Muscle of leg (tissue), 11 donors: ENCODE results near the gene WNT1. TPM values are rescaled to one million over a fixed set of nuclear protein-coding genes. Genes with fewer than 3 reads are reported as not detected.

Experiments
- DNase-seq: peaks from one replicate; pipeline ENCODE4 v3.0.0; 2013
- H3K27ac ChIP-seq: one replicate; pipeline ENCODE4 v1.5.1; 2013; ENCODE audit warnings: mild to moderate bottlenecking, low read length, control low read depth
- H3K27me3 ChIP-seq: one replicate; pipeline ENCODE4 v1.6.1; 2013; ENCODE audit warnings: low read length; ENCODE audit not compliant: control insufficient read depth, insufficient read depth
- H3K36me3 ChIP-seq: one replicate; pipeline ENCODE4 v1.6.1; 2013; ENCODE audit warnings: low read length; ENCODE audit not compliant: control insufficient read depth, insufficient read depth
- H3K4me1 ChIP-seq: one replicate; pipeline ENCODE4 v1.6.1; 2013; ENCODE audit warnings: low read length; ENCODE audit not compliant: control insufficient read depth, insufficient read depth
- H3K4me3 ChIP-seq: one replicate; pipeline ENCODE4 v1.5.1; 2013; ENCODE audit warnings: low read length, control low read depth
- H3K9me3 ChIP-seq: replicated peaks from 2 replicates; pipeline ENCODE4 v1.6.1; 2013; ENCODE audit warnings: low read depth, low read length; ENCODE audit not compliant: control insufficient read depth
- WGBS: methylation state at CpG from one replicate; pipeline ENCODE4 v1.1.5; 2013; ENCODE audit warnings: missing lambda C conversion rate; ENCODE audit not compliant: insufficient coverage; 5-methylcytosine and 5-hydroxymethylcytosine counted together
- polyA plus RNA-seq, 8 donors: library from polyadenylated mRNA; unstranded; fragments of 120-200 nt; gene quantifications; one replicate each; pipeline versions ENCODE4 v1.2.1 to v1.2.3, GENCODE V29; 2013; ENCODE audit warnings: inconsistent platforms in 1 of 8, low replicate concordance in 1 of 8; ENCODE audit not compliant: insufficient read length in 8 of 8, insufficient read depth in 1 of 8
- total RNA-seq: library from RNA; stranded (reverse); fragments of 120-200 nt; gene quantifications from one replicate; pipeline ENCODE4 v1.2.4, GENCODE V29; 2013

The WNT1 gene
- total and polyA plus RNA-seq, 9 donors, result 0.14 to 0.21 (median 0.17) TPM; not detected in 4

- Histone ChIP-seq H3K9me3 (no peaks in the 10 kb centered on the region), H3K36me3 (peaks cover 49% of the 10 kb centered on the region), H3K27ac (no peak overlapping the region), H3K4me1 (no peaks in the 10 kb centered on the region), H3K27me3 (no peaks in the 10 kb centered on the region), H3K4me3 (no peak overlapping the region)
- no peak for DNase-seq
- whole genome bisulfite sequencing, result no CpG with 5 or more reads among the region's 1 CpG
These were observed 30.8 kb downstream of the WNT1 start for GRCh38 chr12:49008943-49009342.

- 50% methylated on average over 1 of the region's 3 CpGs for WGBS
- DNase-seq, result no peak
These were observed 32.1 kb downstream of the WNT1 start for GRCh38 chr12:49010092-49010668.

GRCh38 chr12:49012739-49013138 is 34.6 kb downstream of the WNT1 start:
- no peak overlapping the region for H3K4me3 ChIP-seq
- peaks cover 8% of the 10 kb centered on the region for H3K4me1 ChIP-seq
- no peaks in the 10 kb centered on the region for H3K9me3 ChIP-seq
- H3K27ac ChIP-seq, result no peak overlapping the region
- no peak for DNase-seq
- peaks cover 33% of the 10 kb centered on the region for H3K36me3 ChIP-seq
- no peaks in the 10 kb centered on the region for H3K27me3 ChIP-seq

More at GRCh38 chr12:49010092-49010668, 32.1 kb downstream of the WNT1 start:
- no peaks in the 10 kb centered on the region for H3K4me1 ChIP-seq
- no peak overlapping the region for H3K27ac ChIP-seq
- H3K9me3 ChIP-seq, result no peaks in the 10 kb centered on the region
- H3K27me3 ChIP-seq, result no peaks in the 10 kb centered on the region
- H3K36me3 ChIP-seq, result peaks cover 37% of the 10 kb centered on the region
- H3K4me3 ChIP-seq, result no peak overlapping the region

- Histone ChIP-seq H3K27me3 (no peaks in the 10 kb centered on the region), H3K4me1 (peaks cover 10% of the 10 kb centered on the region), H3K4me3 (no peak overlapping the region), H3K9me3 (no peaks in the 10 kb centered on the region), H3K36me3 (peaks cover 31% of the 10 kb centered on the region), H3K27ac (no peak overlapping the region)
- no peak for DNase-seq
- no CpG with 5 or more reads among the region's 3 CpGs for WGBS
These were observed 35.3 kb downstream of the WNT1 start for GRCh38 chr12:49013428-49013827.

- Histone ChIP-seq H3K4me3 (no peak overlapping the region), H3K4me1 (peaks cover 13% of the 10 kb centered on the region), H3K27ac (no peak overlapping the region), H3K36me3 (peaks cover 26% of the 10 kb centered on the region), H3K9me3 (no peaks in the 10 kb centered on the region), H3K27me3 (no peaks in the 10 kb centered on the region)
- WGBS, result 67% methylated on average over 1 of the region's 1 CpG
- peak; percentile 38 for DNase-seq
These were observed 36.4 kb downstream of the WNT1 start for GRCh38 chr12:49014547-49014946.

GRCh38 chr12:49015196-49015595 is 37.1 kb downstream of the WNT1 start:
- Histone ChIP-seq H3K36me3 (peaks cover 23% of the 10 kb centered on the region), H3K9me3 (no peaks in the 10 kb centered on the region), H3K27me3 (no peaks in the 10 kb centered on the region), H3K27ac (no peak overlapping the region), H3K4me3 (no peak overlapping the region), H3K4me1 (peaks cover 17% of the 10 kb centered on the region)
- WGBS, result no CpG with 5 or more reads among the region's 1 CpG
- DNase-seq, result no peak

GRCh38 chr12:49017891-49018260 is 39.8 kb downstream of the WNT1 start:
- H3K4me1 ChIP-seq, result peaks cover 17% of the 10 kb centered on the region
- H3K36me3 ChIP-seq, result peaks cover 27% of the 10 kb centered on the region
- no peaks in the 10 kb centered on the region for H3K27me3 ChIP-seq
- WGBS, result 0% methylated on average over 8 of the region's 8 CpGs
- peak overlapping the region; percentile 87 for H3K4me3 ChIP-seq
- no peaks in the 10 kb centered on the region for H3K9me3 ChIP-seq
- DNase-seq, result peak; percentile 70
- H3K27ac ChIP-seq, result peak overlapping the region; percentile 96

- H3K4me1 ChIP-seq, result peaks cover 17% of the 10 kb centered on the region
- no peaks in the 10 kb centered on the region for H3K9me3 ChIP-seq
These were observed 40.4 kb downstream of the WNT1 start, which contains the start of gene PRKAG1 for GRCh38 chr12:49018261-49019119. TSS of gene PRKAG1 (minus strand) at chr12:49018776. CDS start at chr12:49018740, 36 bp downstream.

GRCh38 chr12:49019120-49019430 is 41.0 kb downstream of the WNT1 start:
- Histone ChIP-seq H3K36me3 (peaks cover 39% of the 10 kb centered on the region), H3K4me3 (peak overlapping the region; percentile 87), H3K9me3 (no peaks in the 10 kb centered on the region), H3K4me1 (peaks cover 17% of the 10 kb centered on the region), H3K27ac (peak overlapping the region; percentile 96), H3K27me3 (no peaks in the 10 kb centered on the region)
- DNase-seq, result no peak
- WGBS, result no CpG with 5 or more reads among the region's 8 CpGs

More at GRCh38 chr12:49018261-49019119, 40.4 kb downstream of the WNT1 start, which contains the start of gene PRKAG1:
- H3K27me3 ChIP-seq, result no peaks in the 10 kb centered on the region
- WGBS, result under 1% methylated on average over 50 of the region's 59 CpGs
- H3K27ac ChIP-seq, result peak within 1 kb of the TSS; percentile 96
- peak within 1 kb of the TSS; percentile 87 for H3K4me3 ChIP-seq
- DNase-seq, result peak; percentile 99
- H3K36me3 ChIP-seq, result peaks cover 33% of the 10 kb centered on the region

- Histone ChIP-seq H3K4me3 (no peak overlapping the region), H3K9me3 (no peaks in the 10 kb centered on the region), H3K27me3 (no peaks in the 10 kb centered on the region), H3K36me3 (peaks cover 45% of the 10 kb centered on the region), H3K27ac (peak overlapping the region; percentile 96), H3K4me1 (peaks cover 17% of the 10 kb centered on the region)
- DNase-seq, result peak; percentile 63
- WGBS, result 0% methylated on average over 1 of the region's 10 CpGs
These were observed 41.6 kb downstream of the WNT1 start for GRCh38 chr12:49019443-49020324.
